PC-9 (cell line): ENCODE measurements around the gene TCEAL1. TPM values are rescaled to one million over a fixed set of nuclear protein-coding genes. Genes with fewer than 3 reads are reported as not detected.

Source experiments
- BruUV-seq: library from RNA; stranded (reverse); fragments of 400-500 nt; replicated peaks from 2 replicates; lab custom pipeline; 2021; lab: Mats Ljungman, UMichigan
- CTCF ChIA-PET: fragments of 300-600 bp; sonication (Branson Sonifier 250); formaldehyde crosslinking; loops from one replicate; lab custom pipeline; 2022; ENCODE audit warnings: antibody characterized with exemption; lab: Charles Lee
- POLR2A ChIA-PET: fragments of 300-600 bp; sonication (Branson Sonifier 250); formaldehyde crosslinking; loops from one replicate; lab custom pipeline; 2022; ENCODE audit warnings: antibody characterized with exemption; ENCODE audit not compliant: unreplicated experiment; lab: Charles Lee
- DNase-seq, 2 experiments: peaks; one replicate each; pipeline versions ENCODE4 v3.0.0 to v3.0.0-alpha.2; 2015 to 2022; ENCODE audit warnings: mixed read lengths in 1 of 2
- H2AFZ ChIP-seq: fragments of 200-600 bp; sonication (generic); 2 replicates; pipeline ENCODE4 v1.8.1; 2017; ENCODE audit warnings: antibody characterized with exemption
- H3F3A ChIP-seq: fragments of 200-600 bp; sonication (generic); 2 replicates; pipeline ENCODE4 v1.8.1; 2017; ENCODE audit warnings: antibody characterized with exemption, mild to moderate bottlenecking, low read depth; ENCODE audit not compliant: insufficient read depth
- H3K27ac ChIP-seq: fragments of 200-600 bp; sonication (generic); 2 replicates; pipeline ENCODE4 v1.6.1; 2016; ENCODE audit warnings: mixed run types
- H3K27me3 ChIP-seq: fragments of 200-600 bp; sonication (generic); 2 replicates; pipeline ENCODE4 v1.6.1; 2016; ENCODE audit warnings: low read depth, mixed run types; ENCODE audit not compliant: insufficient read depth
- H3K36me3 ChIP-seq: fragments of 200-600 bp; sonication (generic); 2 replicates; pipeline ENCODE4 v1.6.1; 2016; ENCODE audit warnings: low read depth, mixed run types
- H3K4me1 ChIP-seq: fragments of 200-600 bp; sonication (generic); replicated peaks from 2 replicates; pipeline ENCODE4 v1.6.1; 2016; ENCODE audit warnings: mixed run types; ENCODE audit not compliant: insufficient read depth
- H3K4me2 ChIP-seq: fragments of 200-600 bp; sonication (generic); 2 replicates; pipeline ENCODE4 v1.6.1; 2017; ENCODE audit warnings: mixed run types
- H3K4me3 ChIP-seq: fragments of 200-600 bp; sonication (generic); 2 replicates; pipeline ENCODE4 v1.6.1; 2016; ENCODE audit warnings: mixed run types
- H3K79me2 ChIP-seq: fragments of 200-600 bp; sonication (generic); 2 replicates; pipeline ENCODE4 v1.6.1; 2017; ENCODE audit warnings: low read depth, mixed run types
- H3K9me2 ChIP-seq: fragments of 200-600 bp; sonication (generic); 2 replicates; pipeline ENCODE4 v1.8.1; 2017; ENCODE audit warnings: mild to moderate bottlenecking; ENCODE audit not compliant: insufficient read depth
- H3K9me3 ChIP-seq: fragments of 200-600 bp; sonication (generic); 2 replicates; pipeline ENCODE4 v1.8.1; 2016; ENCODE audit warnings: low read depth; ENCODE audit not compliant: insufficient read depth
- H4K20me1 ChIP-seq: fragments of 200-600 bp; sonication (generic); 2 replicates; pipeline ENCODE4 v1.8.1; 2017; ENCODE audit not compliant: insufficient read depth
- CTCF ChIP-seq: fragments of 200-600 bp; sonication (generic); conservative IDR thresholded peaks from 2 replicates; pipeline ENCODE4 v1.6.1; 2017; ENCODE audit warnings: mixed run types, antibody characterized with exemption, mild to moderate bottlenecking, moderate library complexity
- EZH2 ChIP-seq: fragments of 200-600 bp; sonication (generic); IDR thresholded peaks from 2 replicates; pipeline ENCODE4 v1.8.0; 2017; ENCODE audit warnings: antibody characterized with exemption, low read depth
- intact Hi-C: fragments of 100-400 bp; cut with micrococcal nuclease; formaldehyde crosslinking; loops from one replicate; pipeline ENCODE4 v1.10.0; 2022; ENCODE audit not compliant: unreplicated experiment
- total RNA-seq: library from RNA; stranded (reverse); gene quantifications from 2 replicates; pipeline ENCODE4 v1.2.3, GENCODE V29; 2021

The TCEAL1 gene
- total RNA-seq, 1 experiment from 2014 or later: 26.8 TPM

- Histone ChIP-seq H3F3A (no peaks in the 10 kb centered on the region), H2AFZ (no peak overlapping the region), H3K9me3 (no peaks in the 10 kb centered on the region), H3K9me2 (no peaks in the 10 kb centered on the region), H4K20me1 (no peaks in the 10 kb centered on the region), H3K27me3 (no peaks in the 10 kb centered on the region), H3K27ac (no peak overlapping the region), H3K4me3 (no peak overlapping the region), H3K79me2 (no peaks in the 10 kb centered on the region), H3K4me1 (peaks cover 5% of the 10 kb centered on the region; the same call in 1 of the 2 replicates), H3K36me3 (no peaks in the 10 kb centered on the region), H3K4me2 (no peak overlapping the region)
- POLR2A ChIA-PET: interaction anchor here (0.6 to 0.7 kb wide), 2 partner anchors 28 to 52 kb away, joined by 3 read pairs; no protein-coding TSS in a partner anchor
- CTCF ChIA-PET: interaction anchor here (1.0 kb wide), 1 partner anchor 21 kb away, joined by 11 read pairs; no protein-coding TSS in a partner anchor
- TF ChIP-seq EZH2: no peak
- no peak for TF ChIP-seq CTCF
- intact Hi-C loops: no loop called here
- no TSS peak for BruUV-seq
- no peak for DNase-seq
These were observed 37.7 kb downstream of the TCEAL1 start for GRCh38 chrX:103666202-103667107.

- Histone ChIP-seq H3K27ac (no peak overlapping the region), H4K20me1 (no peaks in the 10 kb centered on the region), H3K36me3 (no peaks in the 10 kb centered on the region), H3K4me3 (no peak overlapping the region), H3K9me3 (no peaks in the 10 kb centered on the region), H3K4me1 (peaks cover 5% of the 10 kb centered on the region; the same call in 1 of the 2 replicates), H3K79me2 (no peaks in the 10 kb centered on the region), H3K4me2 (no peak overlapping the region), H3K9me2 (no peaks in the 10 kb centered on the region), H3F3A (peaks cover 11% of the 10 kb centered on the region), H2AFZ (no peak overlapping the region), H3K27me3 (no peaks in the 10 kb centered on the region)
- CTCF ChIA-PET: no interaction called here
- TF ChIP-seq CTCF (no peak), EZH2 (no peak)
- intact Hi-C loops: no loop called here
- POLR2A ChIA-PET: no interaction called here
- no TSS peak for BruUV-seq
- no peak for DNase-seq
These were observed 41.0 kb downstream of the TCEAL1 start for GRCh38 chrX:103669745-103670144.

GRCh38 chrX:103674531-103675454 is 46.0 kb downstream of the TCEAL1 start:
- peaks cover 10% of the 10 kb centered on the region; the same call in 1 of the 2 replicates for H4K20me1 ChIP-seq
- H3K36me3 ChIP-seq: peaks cover 17% of the 10 kb centered on the region
- no peak for DNase-seq
- H3K79me2 ChIP-seq: no peaks in the 10 kb centered on the region; the same call in 1 of the 2 replicates
- ChIA-PET POLR2A (no interaction called here), CTCF (no interaction called here)
- TF ChIP-seq CTCF: no peak
- no peak for TF ChIP-seq EZH2
- H3K9me3 ChIP-seq: no peaks in the 10 kb centered on the region
- no TSS peak for BruUV-seq
- H3K9me2 ChIP-seq: no peaks in the 10 kb centered on the region
- peaks cover 52% of the 10 kb centered on the region for H3F3A ChIP-seq
- no peaks in the 10 kb centered on the region for H3K27me3 ChIP-seq
- no peak overlapping the region for H3K4me3 ChIP-seq
- no peaks in the 10 kb centered on the region for H3K4me1 ChIP-seq
- intact Hi-C loops: no loop called here
- H3K4me2 ChIP-seq: no peak overlapping the region
- no peak overlapping the region for H3K27ac ChIP-seq
- H2AFZ ChIP-seq: no peak overlapping the region
